ENCODE measurements around the gene SPI1. TPM values are rescaled to one million over a fixed set of nuclear protein-coding genes. Genes with fewer than 3 reads are reported as not detected.

SPI1 gene
- total RNA-seq, 1 experiment from 2014 or later = 0.31 TPM

- TF ChIP-seq, protein P1, sequence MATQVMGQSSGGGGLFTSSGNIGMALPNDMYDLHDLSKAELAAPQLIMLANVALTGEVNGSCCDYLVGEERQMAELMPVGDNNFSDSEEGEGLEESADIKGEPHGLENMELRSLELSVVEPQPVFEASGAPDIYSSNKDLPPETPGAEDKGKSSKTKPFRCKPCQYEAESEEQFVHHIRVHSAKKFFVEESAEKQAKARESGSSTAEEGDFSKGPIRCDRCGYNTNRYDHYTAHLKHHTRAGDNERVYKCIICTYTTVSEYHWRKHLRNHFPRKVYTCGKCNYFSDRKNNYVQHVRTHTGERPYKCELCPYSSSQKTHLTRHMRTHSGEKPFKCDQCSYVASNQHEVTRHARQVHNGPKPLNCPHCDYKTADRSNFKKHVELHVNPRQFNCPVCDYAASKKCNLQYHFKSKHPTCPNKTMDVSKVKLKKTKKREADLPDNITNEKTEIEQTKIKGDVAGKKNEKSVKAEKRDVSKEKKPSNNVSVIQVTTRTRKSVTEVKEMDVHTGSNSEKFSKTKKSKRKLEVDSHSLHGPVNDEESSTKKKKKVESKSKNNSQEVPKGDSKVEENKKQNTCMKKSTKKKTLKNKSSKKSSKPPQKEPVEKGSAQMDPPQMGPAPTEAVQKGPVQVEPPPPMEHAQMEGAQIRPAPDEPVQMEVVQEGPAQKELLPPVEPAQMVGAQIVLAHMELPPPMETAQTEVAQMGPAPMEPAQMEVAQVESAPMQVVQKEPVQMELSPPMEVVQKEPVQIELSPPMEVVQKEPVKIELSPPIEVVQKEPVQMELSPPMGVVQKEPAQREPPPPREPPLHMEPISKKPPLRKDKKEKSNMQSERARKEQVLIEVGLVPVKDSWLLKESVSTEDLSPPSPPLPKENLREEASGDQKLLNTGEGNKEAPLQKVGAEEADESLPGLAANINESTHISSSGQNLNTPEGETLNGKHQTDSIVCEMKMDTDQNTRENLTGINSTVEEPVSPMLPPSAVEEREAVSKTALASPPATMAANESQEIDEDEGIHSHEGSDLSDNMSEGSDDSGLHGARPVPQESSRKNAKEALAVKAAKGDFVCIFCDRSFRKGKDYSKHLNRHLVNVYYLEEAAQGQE (IDR thresholded peaks at IDR 0.05; ENCODE audit: insufficient read depth in 1 of 2, low read depth in 2 of 2, low read length in 1 of 2) = no peak
- TF ChIP-seq TCF7L2 (IDR thresholded peaks at IDR 0.05; ENCODE audit: low read depth, low read length) = no peak
- no peak for TF ChIP-seq POLR2AphosphoS5 (IDR thresholded peaks at IDR 0.05; ENCODE audit: low read depth, low read length)
- BruUV-seq (replicated peaks) = no TSS peak
- ChIA-PET POLR2A (interaction anchor here (0.8 kb wide), 1 partner anchor 195 kb away, joined by 6 read pairs; no protein-coding TSS in a partner anchor), CTCF (interaction anchor here (0.6 to 0.9 kb wide), 15 partner anchors 9 to 1016 kb away, joined by 3 to 8 read pairs (median 3); no protein-coding TSS in a partner anchor)
- Histone ChIP-seq H3K36me3 (ENCODE audit: control insufficient read depth, insufficient read depth, low read length) (no peaks in the 10 kb centered on the region), H3K9me3 (ENCODE audit: control insufficient read depth, insufficient read depth, low read depth, low read length) (no peaks in the 10 kb centered on the region), H3K27me3 (ENCODE audit: control insufficient read depth, insufficient read depth, low read length) (no peaks in the 10 kb centered on the region), H3K4me1 (ENCODE audit: control insufficient read depth, insufficient read depth, low read length) (no peaks in the 10 kb centered on the region), H3K4me3 (ENCODE audit: low read depth in 2 of 2, low read length in 2 of 2) (peak overlapping the region; percentile 19 to 36), H3K27ac (ENCODE audit: low read length) (no peak overlapping the region)
- intact Hi-C loops (cut with micrococcal nuclease; ENCODE audit: unreplicated experiment) = loop anchor here (10.0 kb wide), 2 partner anchors 100 to 180 kb away; partner anchors contain the start of genes ARFGAP2 and NR1H3
- ATAC-seq (peak; percentile 75), DNase-seq (ENCODE audit: low read depth, low spot score) (no peak)
- in situ Hi-C loops (cut with HindIII; ENCODE audit: low pct_unique_long_range_greater_than_20kb, low sequenced_read_pairs) = no loop called here
Measured at GRCh38 chr11:47354913-47355282, 23.4 kb downstream of the SPI1 start.

DNA sequence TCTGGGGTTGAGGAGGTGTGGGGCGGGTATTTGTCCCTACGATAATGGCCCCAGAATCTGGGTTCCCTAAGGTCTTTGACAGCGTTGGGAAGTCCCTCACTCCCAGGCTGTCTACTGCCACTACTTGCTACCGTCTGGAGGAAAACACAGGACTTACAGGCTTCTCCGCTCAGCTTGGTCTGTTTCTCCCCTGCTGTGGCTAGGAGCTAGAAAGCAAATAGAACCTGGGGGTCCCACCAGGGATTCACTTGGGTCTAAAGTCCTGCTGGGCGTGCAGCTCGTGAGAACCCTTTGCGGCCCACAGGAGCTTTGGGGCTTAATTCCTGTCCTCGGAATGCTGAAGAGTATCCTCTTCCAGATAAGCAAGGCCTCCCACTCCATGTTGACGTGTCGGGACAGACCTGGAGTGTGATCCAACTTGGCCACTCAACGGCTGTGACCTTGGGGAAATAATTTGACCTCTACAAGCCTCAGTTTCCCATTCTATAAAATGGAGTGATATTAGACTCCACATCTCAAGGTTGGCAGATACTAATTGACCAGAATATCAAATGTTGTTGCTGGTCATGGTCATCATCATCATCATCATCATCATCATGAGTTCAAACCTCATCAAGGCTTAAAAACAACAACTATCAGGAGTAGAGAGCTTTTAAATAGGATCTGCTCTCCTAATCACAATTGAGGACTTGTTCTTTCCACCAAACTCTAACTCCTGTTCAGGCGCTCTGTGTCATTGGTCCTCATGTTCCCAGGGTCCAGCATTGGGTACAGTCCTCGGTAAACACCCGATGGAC lies 24.2 kb downstream of the SPI1 start:
- in situ Hi-C loops (cut with HindIII; ENCODE audit: low pct_unique_long_range_greater_than_20kb, low sequenced_read_pairs) (no loop called here), intact Hi-C loops (cut with micrococcal nuclease; ENCODE audit: unreplicated experiment) (loop anchor here (10.0 kb wide), 2 partner anchors 99 to 179 kb away; partner anchors contain the start of genes ARFGAP2 and NR1H3)
- DNase-seq (ENCODE audit: low read depth, low spot score) = no peak
- no TSS peak for BruUV-seq (replicated peaks)
- TF ChIP-seq, protein P2, sequence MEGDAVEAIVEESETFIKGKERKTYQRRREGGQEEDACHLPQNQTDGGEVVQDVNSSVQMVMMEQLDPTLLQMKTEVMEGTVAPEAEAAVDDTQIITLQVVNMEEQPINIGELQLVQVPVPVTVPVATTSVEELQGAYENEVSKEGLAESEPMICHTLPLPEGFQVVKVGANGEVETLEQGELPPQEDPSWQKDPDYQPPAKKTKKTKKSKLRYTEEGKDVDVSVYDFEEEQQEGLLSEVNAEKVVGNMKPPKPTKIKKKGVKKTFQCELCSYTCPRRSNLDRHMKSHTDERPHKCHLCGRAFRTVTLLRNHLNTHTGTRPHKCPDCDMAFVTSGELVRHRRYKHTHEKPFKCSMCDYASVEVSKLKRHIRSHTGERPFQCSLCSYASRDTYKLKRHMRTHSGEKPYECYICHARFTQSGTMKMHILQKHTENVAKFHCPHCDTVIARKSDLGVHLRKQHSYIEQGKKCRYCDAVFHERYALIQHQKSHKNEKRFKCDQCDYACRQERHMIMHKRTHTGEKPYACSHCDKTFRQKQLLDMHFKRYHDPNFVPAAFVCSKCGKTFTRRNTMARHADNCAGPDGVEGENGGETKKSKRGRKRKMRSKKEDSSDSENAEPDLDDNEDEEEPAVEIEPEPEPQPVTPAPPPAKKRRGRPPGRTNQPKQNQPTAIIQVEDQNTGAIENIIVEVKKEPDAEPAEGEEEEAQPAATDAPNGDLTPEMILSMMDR (IDR thresholded peaks at IDR 0.05) = no peak
- TF ChIP-seq TCF7L2 (IDR thresholded peaks at IDR 0.05; ENCODE audit: low read depth, low read length) (no peak), POLR2AphosphoS5 (IDR thresholded peaks at IDR 0.05; ENCODE audit: low read depth, low read length) (no peak), SIN3A (IDR thresholded peaks at IDR 0.05; ENCODE audit: borderline replicate concordance, insufficient read depth, low read depth, low read length) (no peak)
- ATAC-seq = no peak
- H3K4me1 ChIP-seq (ENCODE audit: control insufficient read depth, insufficient read depth, low read length) = no peaks in the 10 kb centered on the region
- no peaks in the 10 kb centered on the region for H3K9me3 ChIP-seq (ENCODE audit: control insufficient read depth, insufficient read depth, low read depth, low read length)
- H3K27ac ChIP-seq (ENCODE audit: low read length) = no peak overlapping the region
- no peaks in the 10 kb centered on the region for H3K27me3 ChIP-seq (ENCODE audit: control insufficient read depth, insufficient read depth, low read length)
- no peaks in the 10 kb centered on the region for H3K36me3 ChIP-seq (ENCODE audit: control insufficient read depth, insufficient read depth, low read length)
- no peak overlapping the region for H3K4me3 ChIP-seq (ENCODE audit: low read depth in 2 of 2, low read length in 2 of 2)
- POLR2A ChIA-PET = interaction anchor here (0.7 kb wide), 1 partner anchor 147 kb away, joined by 4 read pairs; no protein-coding TSS in a partner anchor
- CTCF ChIA-PET = interaction anchor here (0.6 kb wide), 1 partner anchor 1015 kb away, joined by 3 read pairs; no protein-coding TSS in a partner anchor
